T47D (cell line): Measurements from ENCODE around the gene DNAH17.

Experiments used
- DNase-seq, 2 experiments: peaks; one replicate each; pipeline versions ENCODE4 v3.0.0 to v3.0.0-alpha.2; 2011 to 2012; ENCODE audit warnings: low read depth in 1 of 2, low spot score in 1 of 2
- JUND ChIP-seq: IDR thresholded peaks from 2 replicates; pipeline ENCODE4 v1.6.1; 2012; ENCODE audit warnings: low read depth
- in situ Hi-C: cut with HindIII; loops from 2 replicates; pipeline ENCODE4 v1.10.0; 2016; ENCODE audit warnings: low sequenced_read_pairs, low pct_unique_long_range_greater_than_20kb

The DNAH17 gene

GRCh38 chr17:78546476-78546875 lies 30.7 kb downstream of the DNAH17 start:
- in situ Hi-C loops: no loop called here
- no peak for DNase-seq
- TF ChIP-seq JUND: no peak

- no peak for DNase-seq
- TF ChIP-seq JUND: no peak
- in situ Hi-C loops: no loop called here
Observed at GRCh38 chr17:78544881-78545755, 32.1 kb downstream of the DNAH17 start.

GRCh38 chr17:78541488-78542206 lies 35.5 kb downstream of the DNAH17 start:
- in situ Hi-C loops: no loop called here
- TF ChIP-seq JUND: no peak
- DNase-seq: no peak

- no peak for TF ChIP-seq JUND
- DNase-seq: no peak
- in situ Hi-C loops: no loop called here
Observed at GRCh38 chr17:78539781-78540180, 37.4 kb downstream of the DNAH17 start.

- no peak for DNase-seq
- in situ Hi-C loops: no loop called here
- TF ChIP-seq JUND: no peak
Observed at GRCh38 chr17:78538033-78538776, 39.0 kb downstream of the DNAH17 start.

- no peak for DNase-seq
- no peak for TF ChIP-seq JUND
- in situ Hi-C loops: no loop called here
Observed at GRCh38 chr17:78537217-78537860, 39.9 kb downstream of the DNAH17 start.

GRCh38 chr17:78535273-78536197 lies 41.7 kb downstream of the DNAH17 start:
- DNase-seq: peak in 1 of 2 experiments; percentile 63
- TF ChIP-seq JUND: no peak
- in situ Hi-C loops: no loop called here

- no peak for TF ChIP-seq JUND
- in situ Hi-C loops: no loop called here
- DNase-seq: no peak
Observed at GRCh38 chr17:78534492-78535272, 42.5 kb downstream of the DNAH17 start.

- in situ Hi-C loops: no loop called here
- DNase-seq: no peak
- no peak for TF ChIP-seq JUND
Observed at GRCh38 chr17:78532922-78533640, 44.1 kb downstream of the DNAH17 start.

- in situ Hi-C loops: no loop called here
- no peak for DNase-seq
- no peak for TF ChIP-seq JUND
Observed at GRCh38 chr17:78532311-78532710, 44.9 kb downstream of the DNAH17 start.
